PC-9 (cell line): Measurements from ENCODE around the gene CLIC6. TPM values are rescaled to one million over a fixed set of nuclear protein-coding genes. Genes with fewer than 3 reads are reported as not detected.

Experiments used
- BruUV-seq: library from RNA; stranded (reverse); fragments of 400-500 nt; replicated peaks from 2 replicates; lab custom pipeline; 2021; lab: Mats Ljungman, UMichigan
- CTCF ChIA-PET: fragments of 300-600 bp; sonication (Branson Sonifier 250); formaldehyde crosslinking; loops from one replicate; lab custom pipeline; 2022; ENCODE audit warnings: antibody characterized with exemption; lab: Charles Lee
- POLR2A ChIA-PET: fragments of 300-600 bp; sonication (Branson Sonifier 250); formaldehyde crosslinking; loops from one replicate; lab custom pipeline; 2022; ENCODE audit warnings: antibody characterized with exemption; ENCODE audit not compliant: unreplicated experiment; lab: Charles Lee
- DNase-seq, 2 experiments: peaks; one replicate each; pipeline versions ENCODE4 v3.0.0 to v3.0.0-alpha.2; 2015 to 2022; ENCODE audit warnings: mixed read lengths in 1 of 2
- H2AFZ ChIP-seq: fragments of 200-600 bp; sonication (generic); 2 replicates; pipeline ENCODE4 v1.8.1; 2017; ENCODE audit warnings: antibody characterized with exemption
- H3F3A ChIP-seq: fragments of 200-600 bp; sonication (generic); 2 replicates; pipeline ENCODE4 v1.8.1; 2017; ENCODE audit warnings: antibody characterized with exemption, mild to moderate bottlenecking, low read depth; ENCODE audit not compliant: insufficient read depth
- H3K27ac ChIP-seq: fragments of 200-600 bp; sonication (generic); 2 replicates; pipeline ENCODE4 v1.6.1; 2016; ENCODE audit warnings: mixed run types
- H3K27me3 ChIP-seq: fragments of 200-600 bp; sonication (generic); 2 replicates; pipeline ENCODE4 v1.6.1; 2016; ENCODE audit warnings: low read depth, mixed run types; ENCODE audit not compliant: insufficient read depth
- H3K36me3 ChIP-seq: fragments of 200-600 bp; sonication (generic); 2 replicates; pipeline ENCODE4 v1.6.1; 2016; ENCODE audit warnings: low read depth, mixed run types
- H3K4me1 ChIP-seq: fragments of 200-600 bp; sonication (generic); replicated peaks from 2 replicates; pipeline ENCODE4 v1.6.1; 2016; ENCODE audit warnings: mixed run types; ENCODE audit not compliant: insufficient read depth
- H3K4me2 ChIP-seq: fragments of 200-600 bp; sonication (generic); 2 replicates; pipeline ENCODE4 v1.6.1; 2017; ENCODE audit warnings: mixed run types
- H3K4me3 ChIP-seq: fragments of 200-600 bp; sonication (generic); 2 replicates; pipeline ENCODE4 v1.6.1; 2016; ENCODE audit warnings: mixed run types
- H3K79me2 ChIP-seq: fragments of 200-600 bp; sonication (generic); 2 replicates; pipeline ENCODE4 v1.6.1; 2017; ENCODE audit warnings: low read depth, mixed run types
- H3K9me2 ChIP-seq: fragments of 200-600 bp; sonication (generic); 2 replicates; pipeline ENCODE4 v1.8.1; 2017; ENCODE audit warnings: mild to moderate bottlenecking; ENCODE audit not compliant: insufficient read depth
- H3K9me3 ChIP-seq: fragments of 200-600 bp; sonication (generic); 2 replicates; pipeline ENCODE4 v1.8.1; 2016; ENCODE audit warnings: low read depth; ENCODE audit not compliant: insufficient read depth
- H4K20me1 ChIP-seq: fragments of 200-600 bp; sonication (generic); 2 replicates; pipeline ENCODE4 v1.8.1; 2017; ENCODE audit not compliant: insufficient read depth
- CTCF ChIP-seq: fragments of 200-600 bp; sonication (generic); conservative IDR thresholded peaks from 2 replicates; pipeline ENCODE4 v1.6.1; 2017; ENCODE audit warnings: mixed run types, antibody characterized with exemption, mild to moderate bottlenecking, moderate library complexity
- EZH2 ChIP-seq: fragments of 200-600 bp; sonication (generic); IDR thresholded peaks from 2 replicates; pipeline ENCODE4 v1.8.0; 2017; ENCODE audit warnings: antibody characterized with exemption, low read depth
- intact Hi-C: fragments of 100-400 bp; cut with micrococcal nuclease; formaldehyde crosslinking; loops from one replicate; pipeline ENCODE4 v1.10.0; 2022; ENCODE audit not compliant: unreplicated experiment
- total RNA-seq: library from RNA; stranded (reverse); gene quantifications from 2 replicates; pipeline ENCODE4 v1.2.3, GENCODE V29; 2021

CLIC6 gene
- total RNA-seq, 1 experiment from 2014 or later: not detected

- POLR2A ChIA-PET: interaction anchor here (0.5 kb wide), 1 partner anchor 57 kb away, joined by 3 read pairs; no protein-coding TSS in a partner anchor
- TF ChIP-seq CTCF: no peak
- BruUV-seq: no TSS peak
- no peaks in the 10 kb centered on the region for H3K36me3 ChIP-seq
- H2AFZ ChIP-seq: no peak overlapping the region
- H3F3A ChIP-seq: no peaks in the 10 kb centered on the region
- H4K20me1 ChIP-seq: no peaks in the 10 kb centered on the region
- no peak overlapping the region for H3K27ac ChIP-seq
- CTCF ChIA-PET: no interaction called here
- no peaks in the 10 kb centered on the region for H3K4me1 ChIP-seq
- intact Hi-C loops: no loop called here
- no peak for DNase-seq
- H3K9me2 ChIP-seq: no peaks in the 10 kb centered on the region
- no peak overlapping the region for H3K4me3 ChIP-seq
- H3K27me3 ChIP-seq: no peaks in the 10 kb centered on the region
- no peaks in the 10 kb centered on the region for H3K79me2 ChIP-seq
- H3K9me3 ChIP-seq: no peaks in the 10 kb centered on the region
- no peak overlapping the region for H3K4me2 ChIP-seq
Measured at GRCh38 chr21:34647555-34647954, 21.2 kb upstream of the CLIC6 start.

GRCh38 chr21:34648739-34649297 lies 20.0 kb upstream of the CLIC6 start:
- BruUV-seq: no TSS peak

GRCh38 chr21:34649400-34649799 lies 19.4 kb upstream of the CLIC6 start:
- H3K4me2 ChIP-seq: no peak overlapping the region
- H3K9me3 ChIP-seq: no peaks in the 10 kb centered on the region
- H3K36me3 ChIP-seq: no peaks in the 10 kb centered on the region
- H4K20me1 ChIP-seq: no peaks in the 10 kb centered on the region
- H3F3A ChIP-seq: no peaks in the 10 kb centered on the region
- H3K9me2 ChIP-seq: no peaks in the 10 kb centered on the region
- no peaks in the 10 kb centered on the region for H3K27me3 ChIP-seq
- H3K4me3 ChIP-seq: no peak overlapping the region
- no peaks in the 10 kb centered on the region for H3K4me1 ChIP-seq
- ChIA-PET POLR2A (no interaction called here), CTCF (interaction anchor here (0.9 kb wide), 1 partner anchor 26 kb away, joined by 5 read pairs; no protein-coding TSS in a partner anchor)
- no peak overlapping the region for H3K27ac ChIP-seq
- no peak overlapping the region for H2AFZ ChIP-seq
- intact Hi-C loops: no loop called here
- TF ChIP-seq CTCF (no peak), EZH2 (no peak)
- H3K79me2 ChIP-seq: no peaks in the 10 kb centered on the region
- no TSS peak for BruUV-seq
- DNase-seq: no peak

More at GRCh38 chr21:34648739-34649297, 20.0 kb upstream of the CLIC6 start:
- Histone ChIP-seq H4K20me1 (no peaks in the 10 kb centered on the region), H3K4me3 (no peak overlapping the region), H3K9me2 (no peaks in the 10 kb centered on the region), H3K79me2 (no peaks in the 10 kb centered on the region), H3K36me3 (no peaks in the 10 kb centered on the region), H3F3A (no peaks in the 10 kb centered on the region), H3K27ac (no peak overlapping the region), H2AFZ (no peak overlapping the region), H3K4me2 (no peak overlapping the region), H3K27me3 (no peaks in the 10 kb centered on the region), H3K9me3 (no peaks in the 10 kb centered on the region), H3K4me1 (no peaks in the 10 kb centered on the region)
- ChIA-PET POLR2A (no interaction called here), CTCF (interaction anchor here (0.6 to 0.9 kb wide), 2 partner anchors 26 to 379 kb away, joined by 3 to 5 read pairs; no protein-coding TSS in a partner anchor)
- no peak for TF ChIP-seq EZH2
- DNase-seq: no peak
- intact Hi-C loops: no loop called here
